Neural crest cell (in vitro differentiated cells): ENCODE measurements around the gene EMC10. TPM values are rescaled to one million over a fixed set of nuclear protein-coding genes. Genes with fewer than 3 reads are reported as not detected.

ENCODE experiments used
- DNase-seq: peaks from one replicate; pipeline ENCODE4 v3.0.0; 2021; ENCODE audit warnings: low read depth, mixed read lengths, low spot score
- H3K27ac Mint-ChIP-seq: one replicate; pipeline ENCODE4 v1.8.0; 2021; ENCODE audit warnings: mild to moderate bottlenecking, mixed read lengths; ENCODE audit not compliant: unreplicated experiment
- H3K27me3 Mint-ChIP-seq: 2 replicates; pipeline ENCODE4 v1.8.0; 2021; ENCODE audit warnings: low read depth, mild to moderate bottlenecking, mixed read lengths
- H3K36me3 Mint-ChIP-seq: 2 replicates; pipeline ENCODE4 v1.8.0; 2021; ENCODE audit warnings: low read depth, mild to moderate bottlenecking, mixed read lengths
- H3K4me1 Mint-ChIP-seq: 2 replicates; pipeline ENCODE4 v1.8.0; 2021; ENCODE audit warnings: mixed read lengths
- H3K4me3 Mint-ChIP-seq: one replicate; pipeline ENCODE4 v1.8.0; 2021; ENCODE audit warnings: mild to moderate bottlenecking, mixed read lengths
- H3K9me3 Mint-ChIP-seq: 2 replicates; pipeline ENCODE4 v1.8.0; 2021; ENCODE audit warnings: mixed read lengths
- CTCF ChIP-seq: fragments of 200-600 bp; sonication (generic); conservative IDR thresholded peaks from 2 replicates; pipeline ENCODE4 v1.5.0; 2021; ENCODE audit warnings: antibody characterized with exemption, mild to moderate bottlenecking
- total RNA-seq: library from RNA; stranded (reverse); gene quantifications from 2 replicates; pipeline ENCODE4 v1.2.1, GENCODE V29; 2021

EMC10 gene
- total RNA-seq, 1 donor from 2014 or later: 129 TPM

GRCh38 chr19:50461066-50461875, 15.0 kb upstream of the EMC10 start:
- H3K4me1 Mint-ChIP-seq: peaks cover 16% of the 10 kb centered on the region
- peak overlapping the region; percentile 37 for H3K27ac Mint-ChIP-seq
- peaks cover 2% of the 10 kb centered on the region for H3K9me3 Mint-ChIP-seq

GRCh38 chr19:50462970-50463369, 13.3 kb upstream of the EMC10 start:
- H3K4me1 Mint-ChIP-seq: peaks cover 22% of the 10 kb centered on the region
- H3K27ac Mint-ChIP-seq: no peak overlapping the region
- no peaks in the 10 kb centered on the region for H3K36me3 Mint-ChIP-seq
- peaks cover 8% of the 10 kb centered on the region for H3K27me3 Mint-ChIP-seq
- DNase-seq: no peak
- H3K9me3 Mint-ChIP-seq: no peaks in the 10 kb centered on the region
- no peak overlapping the region for H3K4me3 Mint-ChIP-seq
- no peak for TF ChIP-seq CTCF

More at GRCh38 chr19:50461066-50461875, 15.0 kb upstream of the EMC10 start:
- H3K4me3 Mint-ChIP-seq: no peak overlapping the region
- peak; percentile 68 for DNase-seq
- H3K27me3 Mint-ChIP-seq: peaks cover 14% of the 10 kb centered on the region
- TF ChIP-seq CTCF: peak; percentile 81
- H3K36me3 Mint-ChIP-seq: no peaks in the 10 kb centered on the region

- peaks cover 26% of the 10 kb centered on the region for H3K4me1 Mint-ChIP-seq
- H3K27ac Mint-ChIP-seq: peak overlapping the region; percentile 78
- TF ChIP-seq CTCF: no peak
- no peaks in the 10 kb centered on the region for H3K36me3 Mint-ChIP-seq
- H3K4me3 Mint-ChIP-seq: no peak overlapping the region
- H3K9me3 Mint-ChIP-seq: no peaks in the 10 kb centered on the region
- no peak for DNase-seq
- peaks cover 8% of the 10 kb centered on the region for H3K27me3 Mint-ChIP-seq
Measured at GRCh38 chr19:50464348-50464747, 12.0 kb upstream of the EMC10 start.

- TF ChIP-seq CTCF: no peak
- peaks cover 8% of the 10 kb centered on the region for H3K27me3 Mint-ChIP-seq
- no peaks in the 10 kb centered on the region for H3K36me3 Mint-ChIP-seq
- H3K9me3 Mint-ChIP-seq: no peaks in the 10 kb centered on the region
- peaks cover 26% of the 10 kb centered on the region for H3K4me1 Mint-ChIP-seq
- DNase-seq: no peak
- H3K4me3 Mint-ChIP-seq: no peak overlapping the region
- no peak overlapping the region for H3K27ac Mint-ChIP-seq
Measured at GRCh38 chr19:50465000-50465399, 11.3 kb upstream of the EMC10 start.

- H3K4me1 Mint-ChIP-seq: peaks cover 24% of the 10 kb centered on the region
- H3K27ac Mint-ChIP-seq: peak overlapping the region; percentile 75
- peak; percentile 59 for DNase-seq
- H3K27me3 Mint-ChIP-seq: peaks cover 1% of the 10 kb centered on the region
- H3K9me3 Mint-ChIP-seq: no peaks in the 10 kb centered on the region
- peak; percentile 62 for TF ChIP-seq CTCF
- no peaks in the 10 kb centered on the region for H3K36me3 Mint-ChIP-seq
- no peak overlapping the region for H3K4me3 Mint-ChIP-seq
Measured at GRCh38 chr19:50465986-50466705, 10.2 kb upstream of the EMC10 start.
